ENCODE data around the gene KCNK15.
A peak's percentile ranks its signal among the peaks of the same experiment; 100 is the strongest.

KCNK15 gene

DNA sequence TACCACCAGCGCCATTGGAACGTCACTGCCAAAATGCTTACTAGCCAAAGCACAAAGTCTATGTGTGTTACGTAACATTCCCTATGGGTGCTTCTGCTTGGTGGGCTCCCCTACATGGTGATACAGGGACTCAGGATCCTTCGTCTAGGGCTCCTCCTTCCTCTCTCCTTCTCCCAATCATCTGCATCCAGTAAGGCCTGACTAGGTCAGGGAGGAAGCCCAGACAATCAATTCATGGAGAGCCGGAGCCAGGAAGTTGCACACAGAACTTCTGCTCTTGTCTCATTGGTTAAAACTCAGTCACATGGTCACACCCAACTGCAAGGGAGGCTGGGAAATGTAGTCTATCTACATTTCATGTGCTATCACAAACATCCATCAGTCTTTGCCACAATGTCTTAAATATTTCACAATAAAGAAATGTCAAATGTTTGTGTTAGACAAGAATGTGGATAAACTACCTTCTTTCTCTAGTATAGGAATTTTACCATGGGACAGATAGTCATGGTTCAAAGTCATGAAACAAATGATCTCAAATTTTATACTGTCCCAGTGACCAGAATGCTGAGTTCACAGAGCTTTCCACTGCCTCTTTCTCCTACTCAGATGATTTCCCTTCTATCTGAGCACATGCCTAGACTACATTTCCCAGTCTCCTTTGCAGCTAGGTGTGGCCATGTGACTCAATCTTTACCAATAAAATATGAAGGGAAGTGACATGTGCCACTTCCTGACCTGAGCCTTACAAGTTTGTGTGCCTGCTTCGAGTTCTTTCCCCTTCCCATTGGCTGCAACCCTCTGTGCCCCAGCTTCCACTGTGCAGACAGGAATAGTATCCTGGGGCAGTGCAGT lies 9.3 kb upstream of the KCNK15 start:
- peak; percentile 76 for DNase-seq (ENCODE audit: low read depth)

GRCh38 chr20:44737116-44737515 lies 8.5 kb upstream of the KCNK15 start:
- no peak for DNase-seq (ENCODE audit: low read depth)

DNA sequence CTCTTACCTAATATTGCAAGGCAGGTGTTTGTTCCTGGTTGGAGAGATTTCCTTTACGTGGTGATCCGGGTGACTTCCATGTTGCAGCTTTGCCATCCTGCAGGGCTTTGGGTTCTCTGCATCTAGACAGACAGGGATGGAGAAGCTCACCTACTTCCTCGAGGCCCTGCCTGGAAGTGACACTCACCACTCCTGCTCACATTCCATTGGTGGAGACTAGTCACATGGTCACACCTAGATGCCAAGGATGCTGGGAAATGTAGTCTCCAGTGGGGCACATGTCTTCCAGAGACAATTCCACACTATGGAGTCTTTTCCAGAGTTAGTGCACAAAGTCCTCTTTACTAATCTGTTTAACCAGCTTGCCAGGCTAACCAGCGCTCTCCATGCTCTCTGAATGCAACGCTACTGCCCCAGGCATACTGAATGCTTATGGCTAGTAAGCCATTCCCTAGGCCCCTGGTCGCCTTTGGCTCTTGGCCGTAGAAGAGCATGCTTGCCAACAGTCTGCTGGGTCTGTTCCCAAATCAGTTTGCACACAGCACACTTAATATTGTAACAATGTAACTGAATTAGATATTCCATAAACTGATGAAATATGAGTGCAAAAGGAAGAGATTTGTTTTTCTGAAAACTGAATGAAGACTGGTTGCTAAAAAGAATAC lies 6.7 kb upstream of the KCNK15 start:
- peak; percentile 79 for DNase-seq (ENCODE audit: low read depth)

- DNase-seq (ENCODE audit: low read depth) = no peak
These were observed 5.7 kb upstream of the KCNK15 start for GRCh38 chr20:44739942-44740341.

GRCh38 chr20:44742304-44743079 lies 3.2 kb upstream of the KCNK15 start:
- DNase-seq (ENCODE audit: low read depth) = no peak

- DNase-seq (ENCODE audit: low read depth) = no peak
These were observed 2.5 kb upstream of the KCNK15 start for GRCh38 chr20:44743080-44743701.

GRCh38 chr20:44743916-44744655 lies 1.6 kb upstream of the KCNK15 start:
- no peak for DNase-seq (ENCODE audit: low read depth)

DNA sequence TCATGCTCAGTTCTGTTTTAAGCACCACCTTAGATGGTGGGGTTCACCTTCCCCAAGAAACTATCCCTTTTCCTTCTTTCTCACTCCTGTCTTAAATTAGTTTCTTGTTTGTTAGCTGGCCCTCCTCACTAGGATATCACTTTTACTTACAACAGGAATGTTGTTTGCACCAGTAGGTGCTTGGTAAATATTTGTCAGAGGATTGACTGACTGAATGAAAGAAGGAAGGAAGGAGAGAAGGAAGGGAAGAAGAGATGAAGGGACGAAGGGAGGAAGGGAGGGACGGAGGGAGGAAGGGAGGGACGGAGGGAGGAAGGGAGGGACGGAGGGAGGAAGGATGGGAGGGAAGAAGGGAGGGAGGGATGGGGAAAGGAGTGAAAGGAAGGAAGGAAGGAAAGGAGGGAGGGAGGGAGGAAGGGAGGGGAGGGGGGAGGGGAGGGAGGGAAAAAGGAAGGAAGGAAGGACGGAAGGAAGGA lies 505 bp upstream of the KCNK15 start:
- DNase-seq (ENCODE audit: low read depth) = no peak

DNA sequence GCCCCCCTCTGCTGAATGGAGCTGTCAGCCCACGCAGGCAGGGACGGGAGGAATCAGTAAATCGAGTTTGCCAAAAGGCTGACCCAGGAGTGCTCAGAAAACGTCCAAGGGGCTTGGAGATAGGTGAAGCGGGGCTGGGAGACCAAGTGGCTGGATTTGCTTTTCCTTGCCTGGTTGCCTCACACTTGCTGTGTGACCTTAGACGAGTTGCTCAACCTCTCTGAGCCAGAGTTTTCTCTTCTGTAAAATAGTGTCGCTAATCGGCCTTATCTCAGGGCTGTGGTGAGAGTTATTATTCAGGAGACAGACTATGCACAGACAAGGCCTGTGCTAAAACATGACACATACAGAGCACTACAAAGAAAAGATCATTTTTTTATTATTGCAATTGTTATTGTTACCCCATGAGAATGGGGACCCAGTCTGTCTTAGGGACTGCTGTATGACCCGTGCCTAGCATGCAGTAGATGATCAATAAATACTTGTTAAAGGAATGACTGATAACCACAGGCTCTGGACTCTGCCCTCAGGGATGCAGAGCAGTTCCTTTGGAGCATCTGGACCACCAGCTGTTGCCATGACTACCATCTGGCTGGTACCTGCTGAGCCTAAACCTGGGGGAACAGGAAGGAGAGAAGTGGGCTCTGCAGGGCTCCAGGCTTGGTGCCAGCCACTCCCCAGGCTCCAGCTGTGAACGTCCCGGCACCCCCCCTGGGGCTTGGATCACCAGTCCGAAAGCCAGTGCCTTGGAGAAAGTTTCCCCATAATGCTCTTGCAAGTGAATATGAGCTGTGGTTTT lies 901 bp downstream of the KCNK15 start:
- no peak for DNase-seq (ENCODE audit: low read depth)

DNA sequence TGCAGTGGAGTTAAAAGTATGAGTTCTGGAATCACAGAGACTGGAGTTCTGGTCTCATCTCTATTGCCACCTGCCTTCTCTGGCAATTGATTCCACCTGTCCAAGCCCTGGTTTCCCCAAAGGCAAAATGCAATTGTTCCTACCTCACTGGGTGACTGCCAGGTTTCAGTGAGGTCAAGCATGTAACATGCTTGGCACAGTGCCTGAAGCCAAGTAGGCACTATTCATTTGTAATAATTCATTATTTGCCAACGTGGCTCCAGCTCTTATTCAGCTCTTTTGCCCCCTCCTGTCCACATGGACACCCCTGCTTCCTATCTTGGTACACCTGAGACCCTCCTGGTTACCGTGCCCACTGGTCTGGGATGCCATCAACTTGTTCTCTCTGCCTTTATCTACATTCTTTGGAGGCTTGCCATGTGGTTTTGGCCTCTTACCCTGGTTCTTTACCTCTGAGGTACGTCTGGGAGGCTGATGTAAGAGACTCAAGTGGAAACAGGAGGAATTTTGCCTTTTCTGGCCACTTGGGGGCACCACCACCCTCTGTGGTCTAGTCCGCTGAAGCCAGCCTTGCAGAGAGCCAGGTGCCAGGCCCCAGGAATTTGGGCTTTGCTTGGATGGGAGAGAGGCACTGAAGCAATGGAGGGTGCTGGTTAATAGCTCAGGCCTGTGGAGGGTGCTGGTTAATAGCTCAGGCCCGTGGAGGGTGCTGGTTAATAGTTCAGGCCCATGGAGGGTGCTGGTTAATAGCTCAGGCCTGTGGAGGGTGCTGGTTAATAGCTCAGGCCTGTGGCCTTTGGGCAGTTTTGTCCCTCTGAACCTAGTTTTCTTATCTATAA lies 1.7 kb downstream of the KCNK15 start:
- peak; percentile 70 for DNase-seq (ENCODE audit: low read depth)

DNA sequence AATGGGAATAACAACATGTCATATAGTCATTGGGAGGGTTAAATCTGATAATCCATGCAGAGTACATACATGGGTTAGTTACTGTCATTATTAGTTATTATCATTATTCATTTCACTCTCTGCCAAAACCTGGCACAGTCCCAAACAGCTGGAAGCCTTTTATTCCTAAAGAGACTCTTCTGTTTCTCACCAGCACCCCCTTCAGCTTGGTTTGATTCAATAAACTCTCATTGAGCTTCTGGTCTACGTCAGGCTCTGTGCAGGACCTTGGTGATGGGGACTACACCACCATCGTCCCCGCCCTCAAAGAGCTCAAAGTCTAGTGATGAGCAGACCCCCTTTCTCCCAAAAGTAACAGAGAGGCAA lies 2.3 kb downstream of the KCNK15 start:
- no peak for DNase-seq (ENCODE audit: low read depth)

DNA sequence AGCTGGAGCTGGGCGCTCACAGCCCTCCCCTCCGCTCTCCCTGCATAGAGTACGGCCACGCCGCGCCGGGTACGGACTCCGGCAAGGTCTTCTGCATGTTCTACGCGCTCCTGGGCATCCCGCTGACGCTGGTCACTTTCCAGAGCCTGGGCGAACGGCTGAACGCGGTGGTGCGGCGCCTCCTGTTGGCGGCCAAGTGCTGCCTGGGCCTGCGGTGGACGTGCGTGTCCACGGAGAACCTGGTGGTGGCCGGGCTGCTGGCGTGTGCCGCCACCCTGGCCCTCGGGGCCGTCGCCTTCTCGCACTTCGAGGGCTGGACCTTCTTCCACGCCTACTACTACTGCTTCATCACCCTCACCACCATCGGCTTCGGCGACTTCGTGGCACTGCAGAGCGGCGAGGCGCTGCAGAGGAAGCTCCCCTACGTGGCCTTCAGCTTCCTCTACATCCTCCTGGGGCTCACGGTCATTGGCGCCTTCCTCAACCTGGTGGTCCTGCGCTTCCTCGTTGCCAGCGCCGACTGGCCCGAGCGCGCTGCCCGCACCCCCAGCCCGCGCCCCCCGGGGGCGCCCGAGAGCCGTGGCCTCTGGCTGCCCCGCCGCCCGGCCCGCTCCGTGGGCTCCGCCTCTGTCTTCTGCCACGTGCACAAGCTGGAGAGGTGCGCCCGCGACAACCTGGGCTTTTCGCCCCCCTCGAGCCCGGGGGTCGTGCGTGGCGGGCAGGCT lies 4.6 kb downstream of the KCNK15 start:
- no peak for DNase-seq (ENCODE audit: low read depth)

DNA sequence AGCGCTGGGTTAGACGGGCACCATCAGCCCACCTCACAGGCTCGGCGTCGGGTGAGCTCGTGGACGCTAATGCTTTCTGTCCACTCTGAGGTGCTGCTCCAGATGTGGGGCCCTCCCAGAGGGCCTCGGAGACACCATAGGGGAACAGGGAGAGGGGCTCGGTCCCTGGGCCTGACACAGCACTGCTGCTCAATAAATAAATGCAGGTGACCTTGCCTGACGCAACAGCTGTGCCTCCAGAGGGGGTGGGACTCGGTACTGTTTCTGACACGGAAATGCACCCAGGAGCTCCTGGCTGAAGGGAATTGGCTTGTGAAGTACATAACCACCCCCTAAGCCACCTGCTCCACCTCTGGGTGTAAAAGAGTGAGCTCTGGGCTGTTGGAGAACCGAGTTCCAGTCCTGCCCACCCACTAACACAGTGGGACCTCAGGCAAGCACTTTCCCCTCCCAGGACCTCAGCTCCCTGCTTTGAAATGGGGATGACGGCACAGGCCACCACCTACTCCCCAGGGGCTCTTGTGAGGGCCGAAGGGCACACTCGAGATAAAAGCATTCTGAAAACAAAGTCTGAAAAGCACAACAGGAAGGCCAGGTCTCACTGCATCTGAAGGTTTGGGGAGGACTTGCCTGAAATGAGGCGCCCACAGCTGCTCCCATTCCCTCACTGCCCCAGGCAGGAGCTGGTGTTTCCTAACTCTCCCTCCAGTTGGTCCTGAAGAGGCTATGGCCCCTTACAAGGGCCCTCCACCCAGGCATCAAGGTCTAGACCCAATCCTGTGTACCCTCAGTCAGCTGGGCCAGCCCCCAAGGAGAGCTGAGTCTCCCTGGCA lies 6.7 kb downstream of the KCNK15 start:
- no peak for DNase-seq (ENCODE audit: low read depth)

DNA sequence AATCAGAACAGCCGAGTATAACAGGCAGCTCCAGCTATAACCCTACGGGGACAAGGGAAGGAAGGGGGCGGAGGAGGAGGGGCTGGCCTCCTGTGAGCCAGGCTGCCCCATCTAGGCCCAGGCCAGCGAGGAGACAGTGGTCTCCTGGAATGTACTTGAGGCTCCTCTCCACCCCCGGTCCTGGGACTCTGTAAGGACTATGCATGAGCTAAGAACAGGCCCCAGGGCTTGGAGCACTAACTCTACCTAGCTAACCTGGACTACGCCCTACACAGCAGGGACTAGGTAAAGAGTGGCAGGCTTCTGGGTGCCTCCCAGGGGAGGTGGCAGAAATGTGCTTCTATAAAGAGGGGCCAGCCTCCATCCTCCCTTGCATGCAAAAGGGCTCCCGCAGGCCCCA lies 8.9 kb downstream of the KCNK15 start:
- no peak for DNase-seq (ENCODE audit: low read depth)

GRCh38 chr20:44756011-44756688 lies 10.5 kb downstream of the KCNK15 start:
- no peak for DNase-seq (ENCODE audit: low read depth)

- DNase-seq (ENCODE audit: low read depth) = no peak
These were observed 11.3 kb downstream of the KCNK15 start for GRCh38 chr20:44756956-44757355.

- DNase-seq (ENCODE audit: low read depth) = no peak
These were observed 12.8 kb downstream of the KCNK15 start for GRCh38 chr20:44758247-44759101.

All from HS-27A (cell line).